ENCODE measurements around the gene PNPO. TPM values are rescaled to one million over a fixed set of nuclear protein-coding genes. Genes with fewer than 3 reads are reported as not detected.

PNPO gene
- polyA plus RNA-seq, 1 donor from 2014 or later = 1.7 TPM

DNA sequence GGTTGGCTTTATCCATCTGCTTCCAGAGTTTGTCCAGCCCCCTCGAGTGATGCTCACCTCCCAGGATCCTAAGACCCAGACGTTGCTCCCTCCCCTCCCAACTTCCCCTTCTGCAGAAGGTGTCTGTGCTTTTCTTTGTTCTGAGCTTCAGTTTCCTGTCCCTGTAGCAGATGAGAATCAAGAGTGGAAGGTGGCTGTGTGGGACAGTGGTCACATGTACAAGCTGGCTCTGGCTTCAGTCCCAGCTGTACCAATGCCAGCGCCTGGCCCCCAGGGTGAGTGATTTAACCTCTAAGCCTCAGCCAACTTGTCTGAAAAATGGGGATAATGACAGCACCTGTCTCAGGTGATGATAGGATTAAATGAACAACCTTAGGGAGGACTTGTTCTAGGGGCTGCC is 8.6 kb downstream of the PNPO start:
- no peak overlapping the region for H3K27ac ChIP-seq (ENCODE audit: low read length)
- TF ChIP-seq SMC3 (conservative IDR thresholded peaks at IDR 0.05; ENCODE audit: poor library complexity) = no peak
- H4K20me1 ChIP-seq (ENCODE audit: insufficient read depth) = no peaks in the 10 kb centered on the region
- H3K36me3 ChIP-seq (ENCODE audit: insufficient read depth, low read length) = no peaks in the 10 kb centered on the region
- no peaks in the 10 kb centered on the region for H3K9me3 ChIP-seq (ENCODE audit: low read length)
- no peaks in the 10 kb centered on the region for H3K79me2 ChIP-seq (replicated peaks; ENCODE audit: insufficient read depth, low read length)
- H3K9ac ChIP-seq (ENCODE audit: low read length) = no peak overlapping the region
- H2AFZ ChIP-seq (ENCODE audit: low read depth, low read length) = no peak overlapping the region
- H3K9me2 ChIP-seq (ENCODE audit: insufficient read depth, low read length) = no peaks in the 10 kb centered on the region
- H3K27me3 ChIP-seq (ENCODE audit: insufficient read depth, low read depth, low read length) = no peaks in the 10 kb centered on the region
- no peak overlapping the region for H3K4me3 ChIP-seq (ENCODE audit: low read length)
- H3F3A ChIP-seq (ENCODE audit: insufficient read depth, low read length, poor library complexity, severe bottlenecking) = no peaks in the 10 kb centered on the region
- H3K4me2 ChIP-seq (ENCODE audit: low read length) = no peak overlapping the region

DNA sequence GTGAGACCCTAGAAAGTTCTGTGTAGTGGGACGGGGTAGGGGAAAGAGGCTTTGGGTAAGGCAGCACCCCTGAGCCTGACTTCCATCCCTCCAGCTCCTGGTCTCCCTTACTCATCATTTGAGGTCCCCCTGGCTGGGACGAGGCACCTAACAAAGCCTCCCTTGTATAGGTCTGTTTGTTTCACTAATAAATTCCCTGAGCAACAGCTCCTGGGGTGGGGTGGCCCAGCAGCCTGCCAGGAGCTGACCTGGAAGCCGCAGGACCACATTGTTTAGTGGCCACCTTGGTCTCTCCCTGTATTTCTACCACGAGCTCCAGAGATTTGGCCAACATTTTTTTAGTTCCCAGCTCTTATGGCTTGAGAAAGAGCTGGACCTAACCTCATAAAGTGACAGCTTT is 9.1 kb downstream of the PNPO start:
- Histone ChIP-seq H3K79me2 (replicated peaks; ENCODE audit: insufficient read depth, low read length) (no peaks in the 10 kb centered on the region), H3K4me2 (ENCODE audit: low read length) (no peak overlapping the region), H3K4me3 (ENCODE audit: low read length) (no peak overlapping the region), H3K36me3 (ENCODE audit: insufficient read depth, low read length) (no peaks in the 10 kb centered on the region), H3K27ac (ENCODE audit: low read length) (no peak overlapping the region), H2AFZ (ENCODE audit: low read depth, low read length) (no peak overlapping the region), H3K9me3 (ENCODE audit: low read length) (no peaks in the 10 kb centered on the region), H3K27me3 (ENCODE audit: insufficient read depth, low read depth, low read length) (no peaks in the 10 kb centered on the region), H3F3A (ENCODE audit: insufficient read depth, low read length, poor library complexity, severe bottlenecking) (no peaks in the 10 kb centered on the region), H3K9ac (ENCODE audit: low read length) (no peak overlapping the region), H4K20me1 (ENCODE audit: insufficient read depth) (no peaks in the 10 kb centered on the region), H3K9me2 (ENCODE audit: insufficient read depth, low read length) (no peaks in the 10 kb centered on the region)
- no peak for TF ChIP-seq POLR2AphosphoS5 (IDR thresholded peaks at IDR 0.05)
- no peak for TF ChIP-seq RAD21 (conservative IDR thresholded peaks at IDR 0.05)
- TF ChIP-seq TAF1 (IDR thresholded peaks at IDR 0.05; ENCODE audit: low read depth) = no peak
- TF ChIP-seq REST (IDR thresholded peaks at IDR 0.05; ENCODE audit: borderline replicate concordance) = no peak
- no peak for TF ChIP-seq MXI1 (conservative IDR thresholded peaks at IDR 0.05; ENCODE audit: poor library complexity, severe bottlenecking)
- no peak for TF ChIP-seq EZH2 (IDR thresholded peaks at IDR 0.05; ENCODE audit: borderline replicate concordance, insufficient read depth, low read length, poor library complexity, severe bottlenecking)
- no peak for TF ChIP-seq EP300 (conservative IDR thresholded peaks at IDR 0.05; ENCODE audit: poor library complexity, severe bottlenecking)
- TF ChIP-seq SMC3 (conservative IDR thresholded peaks at IDR 0.05; ENCODE audit: poor library complexity) = no peak
- TF ChIP-seq CTCF (IDR thresholded peaks at IDR 0.05; ENCODE audit: poor library complexity, severe bottlenecking) = no peak

Data from neural cell (in vitro differentiated cells).